ENCODE measurements around the gene KRTAP4-7.
A peak's percentile ranks its signal among the peaks of the same experiment; 100 is the strongest.
"Not testable (repeated sequence)": the region's sequence is repeated elsewhere in the genome, so short reads cannot be mapped to it uniquely, and the experiment has no call there.

KRTAP4-7 gene

GRCh38 chr17:41101586-41102259, 17.8 kb downstream of the KRTAP4-7 start, which contains the start of gene KRTAP4-16:
Gene KRTAP4-16 (minus strand): TSS chr17:41102209. CDS start chr17:41102209, 0 bp downstream.
- no peak within 1 kb of the TSS for H3K9ac ChIP-seq (ENCODE audit: low read depth, low read length)
- peaks cover 7% of the 10 kb centered on the region; the same call in 1 of the 2 replicates for H3K4me1 ChIP-seq (ENCODE audit: insufficient read depth, low read length)
- no peak within 1 kb of the TSS for H3K27ac ChIP-seq (ENCODE audit: low read length)
- no peaks in the 10 kb centered on the region for H3K9me3 ChIP-seq (ENCODE audit: insufficient read depth, low read depth, low read length)
- H3K27me3 ChIP-seq (ENCODE audit: insufficient read depth, low read length): no peaks in the 10 kb centered on the region
- H3K36me3 ChIP-seq (ENCODE audit: insufficient read depth, low read depth, low read length): no peaks in the 10 kb centered on the region
- no peak within 1 kb of the TSS for H3K4me3 ChIP-seq (ENCODE audit: low read length)

GRCh38 chr17:41103896-41104295, 19.9 kb downstream of the KRTAP4-7 start:
- Histone ChIP-seq H3K9ac (ENCODE audit: low read depth, low read length) (no peak overlapping the region), H3K36me3 (ENCODE audit: insufficient read depth, low read depth, low read length) (no peaks in the 10 kb centered on the region), H3K4me3 (ENCODE audit: low read length) (no peak overlapping the region), H3K9me3 (ENCODE audit: insufficient read depth, low read depth, low read length) (no peaks in the 10 kb centered on the region), H3K4me1 (ENCODE audit: insufficient read depth, low read length) (peaks cover 24% of the 10 kb centered on the region; the same call in 1 of the 2 replicates), H3K27ac (ENCODE audit: low read length) (no peak overlapping the region), H3K27me3 (ENCODE audit: insufficient read depth, low read length) (no peaks in the 10 kb centered on the region)

- H3K9ac ChIP-seq (ENCODE audit: low read depth, low read length); H3K36me3 ChIP-seq (ENCODE audit: insufficient read depth, low read depth, low read length); H3K27ac ChIP-seq (ENCODE audit: low read length); H3K9me3 ChIP-seq (ENCODE audit: insufficient read depth, low read depth, low read length); H3K27me3 ChIP-seq (ENCODE audit: insufficient read depth, low read length); H3K4me3 ChIP-seq (ENCODE audit: low read length): not testable (repeated sequence)
- peaks cover 24% of the 10 kb centered on the region; the same call in 1 of the 2 replicates for H3K4me1 ChIP-seq (ENCODE audit: insufficient read depth, low read length)
Observed at GRCh38 chr17:41104386-41105038, 20.6 kb downstream of the KRTAP4-7 start.

GRCh38 chr17:41105347-41105746, 21.4 kb downstream of the KRTAP4-7 start, which contains the start of gene KRTAP4-9:
Gene KRTAP4-9 (plus strand): TSS chr17:41105389. CDS start chr17:41105389, 0 bp downstream.
- peaks cover 24% of the 10 kb centered on the region; the same call in 1 of the 2 replicates for H3K4me1 ChIP-seq (ENCODE audit: insufficient read depth, low read length)
- H3K27ac ChIP-seq (ENCODE audit: low read length): not testable (repeated sequence)

GRCh38 chr17:41107941-41108450, 24.0 kb downstream of the KRTAP4-7 start:
- Histone ChIP-seq H3K36me3 (ENCODE audit: insufficient read depth, low read depth, low read length) (no peaks in the 10 kb centered on the region), H3K9me3 (ENCODE audit: insufficient read depth, low read depth, low read length) (peaks cover 28% of the 10 kb centered on the region), H3K4me1 (ENCODE audit: insufficient read depth, low read length) (peaks cover 24% of the 10 kb centered on the region; the same call in 1 of the 2 replicates), H3K9ac (ENCODE audit: low read depth, low read length) (peak overlapping the region; percentile 33; the same call in 1 of the 2 replicates), H3K4me3 (ENCODE audit: low read length) (peak overlapping the region; percentile 42), H3K27ac (ENCODE audit: low read length) (peak overlapping the region; percentile 39), H3K27me3 (ENCODE audit: insufficient read depth, low read length) (no peaks in the 10 kb centered on the region)

More at GRCh38 chr17:41105347-41105746, 21.4 kb downstream of the KRTAP4-7 start, which contains the start of gene KRTAP4-9:
- H3K9me3 ChIP-seq (ENCODE audit: insufficient read depth, low read depth, low read length); H3K36me3 ChIP-seq (ENCODE audit: insufficient read depth, low read depth, low read length); H3K27me3 ChIP-seq (ENCODE audit: insufficient read depth, low read length); H3K4me3 ChIP-seq (ENCODE audit: low read length); H3K9ac ChIP-seq (ENCODE audit: low read depth, low read length): not testable (repeated sequence)

GRCh38 chr17:41108728-41109386, 24.9 kb downstream of the KRTAP4-7 start:
- Histone ChIP-seq H3K4me1 (ENCODE audit: insufficient read depth, low read length) (peaks cover 24% of the 10 kb centered on the region; the same call in 1 of the 2 replicates), H3K9ac (ENCODE audit: low read depth, low read length) (peak overlapping the region; percentile 33; the same call in 1 of the 2 replicates), H3K9me3 (ENCODE audit: insufficient read depth, low read depth, low read length) (peaks cover 36% of the 10 kb centered on the region), H3K4me3 (ENCODE audit: low read length) (peak overlapping the region; percentile 42; the same call in 1 of the 2 replicates)
- not testable (repeated sequence) for H3K27ac ChIP-seq (ENCODE audit: low read length); H3K36me3 ChIP-seq (ENCODE audit: insufficient read depth, low read depth, low read length); H3K27me3 ChIP-seq (ENCODE audit: insufficient read depth, low read length)

- Histone ChIP-seq H3K27me3 (ENCODE audit: insufficient read depth, low read length) (no peaks in the 10 kb centered on the region), H3K4me1 (ENCODE audit: insufficient read depth, low read length) (peaks cover 21% of the 10 kb centered on the region; the same call in 1 of the 2 replicates), H3K36me3 (ENCODE audit: insufficient read depth, low read depth, low read length) (no peaks in the 10 kb centered on the region), H3K9ac (ENCODE audit: low read depth, low read length) (no peak overlapping the region), H3K9me3 (ENCODE audit: insufficient read depth, low read depth, low read length) (peaks cover 42% of the 10 kb centered on the region), H3K27ac (ENCODE audit: low read length) (no peak overlapping the region), H3K4me3 (ENCODE audit: low read length) (no peak overlapping the region)
Observed at GRCh38 chr17:41111151-41111885, 27.4 kb downstream of the KRTAP4-7 start.

- Histone ChIP-seq H3K9me3 (ENCODE audit: insufficient read depth, low read depth, low read length) (peaks cover 30% of the 10 kb centered on the region), H3K27me3 (ENCODE audit: insufficient read depth, low read length) (no peaks in the 10 kb centered on the region), H3K4me3 (ENCODE audit: low read length) (no peak overlapping the region), H3K9ac (ENCODE audit: low read depth, low read length) (no peak overlapping the region), H3K4me1 (ENCODE audit: insufficient read depth, low read length) (no peaks in the 10 kb centered on the region), H3K27ac (ENCODE audit: low read length) (no peak overlapping the region), H3K36me3 (ENCODE audit: insufficient read depth, low read depth, low read length) (no peaks in the 10 kb centered on the region)
Observed at GRCh38 chr17:41116297-41116696, 32.3 kb downstream of the KRTAP4-7 start.

GRCh38 chr17:41117846-41118386, 34.0 kb downstream of the KRTAP4-7 start, which contains the start of gene KRTAP4-11:
Gene KRTAP4-11 (minus strand): TSS chr17:41118373. CDS start chr17:41118315, 58 bp downstream.
- H3K4me1 ChIP-seq (ENCODE audit: insufficient read depth, low read length); H3K27ac ChIP-seq (ENCODE audit: low read length); H3K9ac ChIP-seq (ENCODE audit: low read depth, low read length); H3K27me3 ChIP-seq (ENCODE audit: insufficient read depth, low read length); H3K36me3 ChIP-seq (ENCODE audit: insufficient read depth, low read depth, low read length); H3K4me3 ChIP-seq (ENCODE audit: low read length): not testable (repeated sequence)
- H3K9me3 ChIP-seq (ENCODE audit: insufficient read depth, low read depth, low read length): peaks cover 15% of the 10 kb centered on the region; the same call in 1 of the 2 replicates

GRCh38 chr17:41118721-41119120, 34.8 kb downstream of the KRTAP4-7 start:
- Histone ChIP-seq H3K27ac (ENCODE audit: low read length) (no peak overlapping the region), H3K36me3 (ENCODE audit: insufficient read depth, low read depth, low read length) (no peaks in the 10 kb centered on the region), H3K9me3 (ENCODE audit: insufficient read depth, low read depth, low read length) (peaks cover 7% of the 10 kb centered on the region; the same call in 1 of the 2 replicates), H3K9ac (ENCODE audit: low read depth, low read length) (no peak overlapping the region), H3K4me1 (ENCODE audit: insufficient read depth, low read length) (no peaks in the 10 kb centered on the region), H3K27me3 (ENCODE audit: insufficient read depth, low read length) (no peaks in the 10 kb centered on the region), H3K4me3 (ENCODE audit: low read length) (no peak overlapping the region)

Data from iPS-20b (cell line).